Activated CD4-positive, alpha-beta T cell treated with anti-CD3 and anti-CD28 coated beads, Interleukin-2, Interleukin-4, amounts not matched to agents 100 ng/mL and 50 ng/mL, durations not matched to agents 16 hours and 8 hours (primary cell): ENCODE results near the gene OR56A3.

Experiments used
- DNase-seq: peaks from one replicate; pipeline ENCODE4 v3.0.0-alpha.2; 2020; ENCODE audit warnings: low spot score

The OR56A3 gene

GRCh38 chr11:5973530-5973929, 31.5 kb downstream of the OR56A3 start:
- no peak for DNase-seq

- DNase-seq: no peak
These were observed 41.4 kb downstream of the OR56A3 start for GRCh38 chr11:5983443-5983842.

- DNase-seq: no peak
These were observed 44.8 kb downstream of the OR56A3 start, which contains the start of gene OR52L1 for GRCh38 chr11:5986885-5987284. TSS of gene OR52L1 (minus strand) at chr11:5986985. CDS start at chr11:5986930, 55 bp downstream.

- DNase-seq: no peak
These were observed 47.2 kb downstream of the OR56A3 start for GRCh38 chr11:5989203-5989602.

- no peak for DNase-seq
These were observed 50.1 kb downstream of the OR56A3 start for GRCh38 chr11:5992150-5992549.

- no peak for DNase-seq
These were observed 50.7 kb downstream of the OR56A3 start for GRCh38 chr11:5992604-5993251.

GRCh38 chr11:5994791-5995190, 52.7 kb downstream of the OR56A3 start:
- DNase-seq: no peak
